ENCODE data around the gene CYP3A4. TPM values are rescaled to one million over a fixed set of nuclear protein-coding genes. Genes with fewer than 3 reads are reported as not detected.
"Not testable (repeated sequence)": the region's sequence is repeated elsewhere in the genome, so short reads cannot be mapped to it uniquely, and the experiment has no call there.

CYP3A4 gene
- total and polyA plus RNA-seq, 7 donors, result 0.25 to 3.6 (median 0.69) TPM; not detected in 4

GRCh38 chr7:99789441-99790070 is 5.6 kb upstream of the CYP3A4 start:
- TF ChIP-seq CTCF (IDR thresholded peaks at IDR 0.05) (no peak), POLR2A (IDR thresholded peaks at IDR 0.05) (no peak), EP300 (IDR thresholded peaks at IDR 0.05) (no peak), POLR2AphosphoS5 (IDR thresholded peaks at IDR 0.05) (no peak)

GRCh38 chr7:99788554-99788953 is 4.6 kb upstream of the CYP3A4 start:
- DNase-seq, result no peak
- Histone ChIP-seq H3K27ac (no peak overlapping the region), H3K9me3 (no peaks in the 10 kb centered on the region), H3K27me3 (no peaks in the 10 kb centered on the region), H3K4me1 (no peaks in the 10 kb centered on the region), H3K4me3 (no peak overlapping the region), H3K36me3 (no peaks in the 10 kb centered on the region)
- 57 to 84% methylated on average over 2 of the region's 2 CpGs for WGBS, 2 donors
- intact Hi-C loops (cut with DNase I), result no loop called here
- TF ChIP-seq EP300 (IDR thresholded peaks at IDR 0.05), result no peak
- TF ChIP-seq POLR2A (IDR thresholded peaks at IDR 0.05), result no peak
- no peak for TF ChIP-seq CTCF (IDR thresholded peaks at IDR 0.05)
- no peak for TF ChIP-seq POLR2AphosphoS5 (IDR thresholded peaks at IDR 0.05)

More at GRCh38 chr7:99789441-99790070, 5.6 kb upstream of the CYP3A4 start:
- Histone ChIP-seq H3K36me3 (no peaks in the 10 kb centered on the region), H3K4me3 (no peak overlapping the region), H3K27ac (no peak overlapping the region), H3K27me3 (no peaks in the 10 kb centered on the region), H3K9me3 (no peaks in the 10 kb centered on the region), H3K4me1 (no peaks in the 10 kb centered on the region)
- intact Hi-C loops (cut with DNase I), result no loop called here
- WGBS, 2 donors, result 84 to 85% methylated on average over 4 of the region's 4 CpGs
- no peak for DNase-seq

- H3K4me3 ChIP-seq, result no peak overlapping the region
- no peak overlapping the region for H3K27ac ChIP-seq
- no peaks in the 10 kb centered on the region for H3K4me1 ChIP-seq
- no peaks in the 10 kb centered on the region for H3K36me3 ChIP-seq
- TF ChIP-seq POLR2AphosphoS5 (IDR thresholded peaks at IDR 0.05) (no peak), CTCF (IDR thresholded peaks at IDR 0.05) (no peak), EP300 (IDR thresholded peaks at IDR 0.05) (no peak), POLR2A (IDR thresholded peaks at IDR 0.05) (no peak)
- DNase-seq, result no peak
- no peaks in the 10 kb centered on the region for H3K27me3 ChIP-seq
- WGBS, 2 donors, result 47 to 79% methylated on average over 3 of the region's 3 CpGs
- intact Hi-C loops (cut with DNase I), result no loop called here
- no peaks in the 10 kb centered on the region for H3K9me3 ChIP-seq
Measured at GRCh38 chr7:99786726-99787335, 2.8 kb upstream of the CYP3A4 start.

GRCh38 chr7:99785654-99786053 is 1.7 kb upstream of the CYP3A4 start:
- intact Hi-C loops (cut with DNase I); H3K9me3 ChIP-seq; H3K4me3 ChIP-seq; DNase-seq; H3K27ac ChIP-seq; H3K4me1 ChIP-seq; H3K36me3 ChIP-seq; H3K27me3 ChIP-seq: not testable (repeated sequence)
- WGBS, 2 donors, result 90% methylated on average over 3 of the region's 3 CpGs

- no peak for DNase-seq
- WGBS, 2 donors, result 58 to 73% methylated on average over 5 of the region's 5 CpGs
- H3K9me3 ChIP-seq, result no peaks in the 10 kb centered on the region
- H3K27ac ChIP-seq, result no peak overlapping the region
- no peaks in the 10 kb centered on the region for H3K36me3 ChIP-seq
- no peaks in the 10 kb centered on the region for H3K4me1 ChIP-seq
- H3K4me3 ChIP-seq, result no peak overlapping the region
- TF ChIP-seq POLR2AphosphoS5 (IDR thresholded peaks at IDR 0.05) (no peak), CTCF (IDR thresholded peaks at IDR 0.05) (no peak), EP300 (IDR thresholded peaks at IDR 0.05) (no peak), POLR2A (IDR thresholded peaks at IDR 0.05) (no peak)
- H3K27me3 ChIP-seq, result no peaks in the 10 kb centered on the region
- intact Hi-C loops (cut with DNase I), result no loop called here
Measured at GRCh38 chr7:99782012-99782953, 1.7 kb downstream of the CYP3A4 start.
